Chondrocyte (in vitro differentiated cells): ENCODE results near the gene DDX49. TPM values are rescaled to one million over a fixed set of nuclear protein-coding genes. Genes with fewer than 3 reads are reported as not detected.
A peak's percentile ranks its signal among the peaks of the same experiment; 100 is the strongest.

Source experiments
- DNase-seq: peaks from one replicate; pipeline ENCODE4 v3.0.0; 2021; ENCODE audit warnings: mixed read lengths, low spot score
- H3K27ac Mint-ChIP-seq: one replicate; pipeline ENCODE4 v1.8.0; 2021; ENCODE audit warnings: mild to moderate bottlenecking, moderate library complexity, mixed read lengths; ENCODE audit not compliant: unreplicated experiment
- H3K27me3 Mint-ChIP-seq: 2 replicates; pipeline ENCODE4 v1.8.0; 2021; ENCODE audit warnings: low read depth, mixed read lengths
- H3K36me3 Mint-ChIP-seq: 2 replicates; pipeline ENCODE4 v1.8.0; 2021; ENCODE audit warnings: low read depth, mixed read lengths
- H3K4me1 Mint-ChIP-seq: 2 replicates; pipeline ENCODE4 v1.8.0; 2021; ENCODE audit warnings: low read depth, mild to moderate bottlenecking, mixed read lengths
- H3K4me3 Mint-ChIP-seq: one replicate; pipeline ENCODE4 v1.8.0; 2021; ENCODE audit warnings: mild to moderate bottlenecking, moderate library complexity, mixed read lengths; ENCODE audit not compliant: unreplicated experiment
- H3K9me3 Mint-ChIP-seq: 2 replicates; pipeline ENCODE4 v1.8.0; 2021; ENCODE audit warnings: low read depth, mixed read lengths
- total RNA-seq: library from RNA; stranded (reverse); gene quantifications from 3 replicates; pipeline ENCODE4 v1.2.1, GENCODE V29; 2021
- TF ChIP-seq, protein P1 (sequence below): fragments of 200-600 bp; sonication (generic); IDR thresholded peaks from 2 replicates; pipeline ENCODE4 v1.5.0; 2021; ENCODE audit warnings: antibody characterized with exemption, mild to moderate bottlenecking, moderate library complexity

DDX49 gene
- total RNA-seq, 1 donor from 2014 or later, result 50.6 TPM

- peak overlapping the region; percentile 79 for H3K27ac Mint-ChIP-seq
- no peak for DNase-seq
Observed at GRCh38 chr19:18969931-18970659, 50.6 kb downstream of the DDX49 start.

DNA sequence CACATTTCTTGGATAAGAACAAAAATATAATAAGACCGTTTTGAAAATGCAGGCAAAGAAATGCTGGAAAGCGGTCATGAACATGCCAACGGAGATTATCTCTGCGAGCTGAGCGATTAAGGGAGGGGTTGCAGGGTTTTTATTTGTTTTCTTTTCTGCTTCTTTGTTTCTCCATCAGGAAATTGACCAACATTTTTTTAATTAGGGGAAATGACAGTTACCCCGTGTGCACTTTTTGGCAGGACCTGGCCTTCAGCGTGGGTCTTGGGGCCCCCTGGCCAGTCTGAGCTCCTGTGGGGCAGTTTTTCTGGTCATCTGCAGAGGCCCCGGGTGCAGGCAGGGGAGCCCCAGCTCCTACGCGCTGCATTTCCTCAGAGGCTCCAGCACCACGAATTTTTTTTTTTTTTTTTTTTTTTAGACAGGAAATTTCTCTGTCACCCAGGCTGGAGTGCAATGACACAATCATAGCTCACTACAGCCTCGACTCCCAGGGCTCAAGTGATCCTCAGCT is 52.8 kb downstream of the DDX49 start:
- Mint-ChIP-seq H3K4me3 (no peak overlapping the region), H3K36me3 (no peaks in the 10 kb centered on the region), H3K27ac (no peak overlapping the region), H3K4me1 (peaks cover 20% of the 10 kb centered on the region), H3K27me3 (no peaks in the 10 kb centered on the region), H3K9me3 (peaks cover 3% of the 10 kb centered on the region)
- DNase-seq, result no peak
- TF ChIP-seq, protein P1, sequence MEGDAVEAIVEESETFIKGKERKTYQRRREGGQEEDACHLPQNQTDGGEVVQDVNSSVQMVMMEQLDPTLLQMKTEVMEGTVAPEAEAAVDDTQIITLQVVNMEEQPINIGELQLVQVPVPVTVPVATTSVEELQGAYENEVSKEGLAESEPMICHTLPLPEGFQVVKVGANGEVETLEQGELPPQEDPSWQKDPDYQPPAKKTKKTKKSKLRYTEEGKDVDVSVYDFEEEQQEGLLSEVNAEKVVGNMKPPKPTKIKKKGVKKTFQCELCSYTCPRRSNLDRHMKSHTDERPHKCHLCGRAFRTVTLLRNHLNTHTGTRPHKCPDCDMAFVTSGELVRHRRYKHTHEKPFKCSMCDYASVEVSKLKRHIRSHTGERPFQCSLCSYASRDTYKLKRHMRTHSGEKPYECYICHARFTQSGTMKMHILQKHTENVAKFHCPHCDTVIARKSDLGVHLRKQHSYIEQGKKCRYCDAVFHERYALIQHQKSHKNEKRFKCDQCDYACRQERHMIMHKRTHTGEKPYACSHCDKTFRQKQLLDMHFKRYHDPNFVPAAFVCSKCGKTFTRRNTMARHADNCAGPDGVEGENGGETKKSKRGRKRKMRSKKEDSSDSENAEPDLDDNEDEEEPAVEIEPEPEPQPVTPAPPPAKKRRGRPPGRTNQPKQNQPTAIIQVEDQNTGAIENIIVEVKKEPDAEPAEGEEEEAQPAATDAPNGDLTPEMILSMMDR, result no peak

More at GRCh38 chr19:18969931-18970659, 50.6 kb downstream of the DDX49 start:
- H3K4me3 Mint-ChIP-seq, result no peak overlapping the region
- H3K36me3 Mint-ChIP-seq, result no peaks in the 10 kb centered on the region
- TF ChIP-seq, protein P1, result no peak
- H3K27me3 Mint-ChIP-seq, result no peaks in the 10 kb centered on the region
- peaks cover 3% of the 10 kb centered on the region for H3K9me3 Mint-ChIP-seq
- H3K4me1 Mint-ChIP-seq, result peaks cover 22% of the 10 kb centered on the region

DNA sequence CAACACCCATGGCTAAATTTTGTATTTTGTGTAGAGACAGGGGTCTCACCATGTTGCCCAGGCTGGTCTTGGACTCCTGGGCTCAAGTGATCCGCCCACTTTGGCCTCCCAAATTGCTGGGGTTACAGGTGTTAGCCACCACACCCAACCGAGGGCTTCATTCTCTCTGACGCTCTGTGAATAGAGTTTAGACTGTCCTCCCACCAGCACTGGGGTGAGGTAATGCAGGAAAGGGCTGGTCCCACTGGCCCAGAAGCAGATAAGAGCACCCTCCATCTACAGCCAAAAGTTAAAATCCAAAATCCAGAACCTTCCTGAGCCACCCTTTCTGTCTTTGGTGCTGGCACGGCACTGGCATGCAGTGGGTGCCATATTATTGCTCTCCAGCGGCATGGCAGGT is 53.3 kb downstream of the DDX49 start:
- no peaks in the 10 kb centered on the region for H3K27me3 Mint-ChIP-seq
- TF ChIP-seq, protein P1, result no peak
- H3K4me1 Mint-ChIP-seq, result peaks cover 16% of the 10 kb centered on the region
- H3K9me3 Mint-ChIP-seq, result peaks cover 3% of the 10 kb centered on the region
- no peaks in the 10 kb centered on the region for H3K36me3 Mint-ChIP-seq
- DNase-seq, result no peak
- no peak overlapping the region for H3K4me3 Mint-ChIP-seq
- no peak overlapping the region for H3K27ac Mint-ChIP-seq

- TF ChIP-seq, protein P1, result no peak
- Mint-ChIP-seq H3K27ac (no peak overlapping the region), H3K27me3 (no peaks in the 10 kb centered on the region), H3K4me1 (peaks cover 5% of the 10 kb centered on the region), H3K9me3 (no peaks in the 10 kb centered on the region), H3K36me3 (no peaks in the 10 kb centered on the region), H3K4me3 (no peak overlapping the region)
- DNase-seq, result no peak
Observed at GRCh38 chr19:18975011-18975410, 55.5 kb downstream of the DDX49 start.

GRCh38 chr19:18975869-18976268 is 56.4 kb downstream of the DDX49 start:
- Mint-ChIP-seq H3K27ac (no peak overlapping the region), H3K4me3 (no peak overlapping the region), H3K9me3 (no peaks in the 10 kb centered on the region), H3K27me3 (no peaks in the 10 kb centered on the region), H3K36me3 (no peaks in the 10 kb centered on the region), H3K4me1 (no peaks in the 10 kb centered on the region)
- DNase-seq, result no peak
- TF ChIP-seq, protein P1, result no peak

Other genes starting within 250 kb of the DDX49 start
- 14.6 to 17.2 TPM (median 15.5 TPM) in 3 replicates for gene CRTC1, start 236.0 kb upstream of the DDX49 start, total RNA-seq
- 10.6 to 17.2 TPM (median 14.5 TPM) in 3 replicates for gene COMP, start 128.4 kb upstream of the DDX49 start, total RNA-seq
- 38.6 to 45.3 TPM (median 40.4 TPM) in 3 replicates for gene UPF1, start 87.8 kb upstream of the DDX49 start, total RNA-seq
- 4.3 to 10.2 TPM (median 8.4 TPM) in 3 replicates for gene CERS1, start 23.6 kb upstream of the DDX49 start, total RNA-seq
- 175 to 205 TPM (median 189 TPM) in 3 replicates for gene COPE, start 328 bp upstream of the DDX49 start, total RNA-seq
- gene HOMER3, start 21.5 kb downstream of the DDX49 start, total RNA-seq, result 34.5 to 54.7 TPM (median 50.6 TPM) in 3 replicates
- gene SUGP2, start 113.8 kb downstream of the DDX49 start, total RNA-seq, result 63.8 to 87.4 TPM (median 66.4 TPM) in 3 replicates
- gene ARMC6, start 113.9 kb downstream of the DDX49 start, total RNA-seq, result 24.6 to 36.1 TPM (median 26.8 TPM) in 3 replicates
- 8.2 to 13.0 TPM (median 8.9 TPM) in 3 replicates for gene SLC25A42, start 144.3 kb downstream of the DDX49 start, total RNA-seq
- 21.9 to 27.1 TPM (median 26.0 TPM) in 3 replicates for gene TMEM161A, start 218.8 kb downstream of the DDX49 start, total RNA-seq